Measurements from ENCODE around the gene ATXN7L1.
A peak's percentile ranks its signal among the peaks of the same experiment; 100 is the strongest.
"Not testable (repeated sequence)": the region's sequence is repeated elsewhere in the genome, so short reads cannot be mapped to it uniquely, and the experiment has no call there.

Gene ATXN7L1

DNA sequence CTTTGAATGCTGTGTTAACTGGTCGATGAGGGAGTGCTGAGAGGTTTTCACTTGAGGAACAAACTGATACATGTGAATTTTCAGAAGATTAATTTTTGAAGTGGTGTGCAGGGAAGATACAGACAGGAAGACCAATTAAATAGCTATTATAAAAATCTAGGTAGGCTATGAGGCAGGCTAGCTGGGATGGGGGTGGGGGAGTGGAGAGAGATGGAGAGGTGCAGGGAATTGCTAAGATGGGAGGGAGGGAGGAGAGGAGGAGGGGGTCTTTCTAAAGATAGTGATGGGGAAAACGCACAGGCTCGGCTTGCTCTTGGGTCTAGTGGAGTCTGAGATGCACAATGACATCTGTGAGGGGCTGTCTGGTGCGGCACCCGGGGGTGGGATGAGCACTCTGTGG, 15.2 kb downstream of the ATXN7L1 start:
- no peak for DNase-seq (ENCODE audit: low spot score)

DNA sequence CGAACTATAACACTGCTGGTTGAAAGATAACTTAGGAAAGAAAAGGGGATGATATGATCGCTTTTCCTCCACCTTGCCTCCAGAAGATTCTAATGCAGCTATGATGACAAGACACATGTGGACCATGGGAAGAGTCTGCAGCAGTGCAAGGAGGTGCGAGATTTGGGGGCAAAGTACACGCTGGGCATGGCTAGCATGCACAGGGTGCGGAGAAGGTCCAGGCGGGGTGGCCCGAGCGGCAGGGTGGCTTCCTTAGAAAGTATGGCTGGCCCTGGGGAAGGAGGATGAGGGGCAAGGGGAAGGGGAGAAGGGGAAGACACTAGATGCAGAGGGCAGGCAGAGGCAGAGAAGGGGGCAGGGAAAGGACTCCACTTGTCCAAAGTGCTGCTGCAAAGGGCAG, 15.6 kb downstream of the ATXN7L1 start:
- no peak for DNase-seq (ENCODE audit: low spot score)

DNA sequence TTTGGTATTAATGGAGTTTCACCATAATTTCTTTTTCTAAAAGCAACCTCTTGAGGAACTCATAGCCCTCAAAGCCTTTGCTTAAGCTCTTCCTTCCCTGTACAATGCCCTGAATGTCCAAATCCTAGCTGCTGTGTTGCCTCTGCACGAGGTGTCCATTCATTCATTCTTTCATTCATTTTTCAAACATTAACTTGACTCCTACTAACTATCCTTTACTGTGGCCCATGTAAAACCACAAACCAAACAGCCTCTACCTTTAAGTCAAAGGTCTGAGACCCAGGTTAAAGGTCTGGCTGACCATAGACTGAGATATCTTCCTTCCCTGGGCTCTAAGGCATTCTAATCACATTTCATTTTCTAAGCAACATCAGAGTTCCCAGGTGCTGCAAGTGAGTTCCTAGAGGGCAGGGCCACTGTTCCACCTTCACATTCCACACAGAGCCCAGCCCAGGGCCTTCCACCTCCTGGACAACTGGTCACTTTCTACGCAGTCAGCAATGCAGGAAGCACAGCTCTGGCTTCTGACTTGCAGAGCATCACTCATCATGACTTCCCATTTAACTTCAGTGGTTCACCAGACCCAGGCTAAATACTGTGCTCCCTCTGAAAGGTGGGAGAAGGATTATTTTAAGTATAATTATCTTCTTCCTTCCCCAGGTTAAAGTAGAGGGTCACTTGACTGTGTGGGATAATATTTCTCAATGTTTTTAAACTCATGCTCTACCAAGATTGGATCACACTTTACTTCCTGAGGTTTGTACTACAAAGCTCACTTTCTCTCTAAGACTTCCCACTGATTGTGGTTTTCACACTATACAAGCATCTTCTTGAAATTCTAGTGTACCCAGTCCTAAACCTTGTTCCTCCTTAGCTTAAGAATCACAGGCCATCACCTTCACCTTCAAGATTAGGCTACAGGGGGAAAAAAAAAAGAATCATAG, 19.1 kb downstream of the ATXN7L1 start:
- no peak for DNase-seq (ENCODE audit: low spot score)

DNA sequence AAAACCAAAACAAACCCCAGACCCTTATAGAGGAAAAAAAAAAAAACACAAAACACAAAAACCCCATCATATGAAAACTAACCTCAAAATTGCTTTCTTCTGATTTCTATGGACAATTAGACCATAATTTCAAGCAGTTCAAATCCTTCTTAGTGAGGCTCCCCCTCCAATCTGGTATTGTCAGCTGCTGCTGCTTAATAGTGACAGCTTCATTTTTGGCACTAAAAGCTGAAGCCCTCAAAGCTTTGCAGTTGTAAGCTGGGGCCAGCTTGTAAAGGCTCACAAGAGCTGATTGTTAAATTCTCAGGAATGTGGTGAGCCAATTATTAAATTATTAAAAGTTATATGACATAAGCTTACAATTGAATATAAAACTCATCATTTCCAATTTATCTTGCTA, 21.9 kb downstream of the ATXN7L1 start:
- DNase-seq (ENCODE audit: low spot score), result no peak

DNA sequence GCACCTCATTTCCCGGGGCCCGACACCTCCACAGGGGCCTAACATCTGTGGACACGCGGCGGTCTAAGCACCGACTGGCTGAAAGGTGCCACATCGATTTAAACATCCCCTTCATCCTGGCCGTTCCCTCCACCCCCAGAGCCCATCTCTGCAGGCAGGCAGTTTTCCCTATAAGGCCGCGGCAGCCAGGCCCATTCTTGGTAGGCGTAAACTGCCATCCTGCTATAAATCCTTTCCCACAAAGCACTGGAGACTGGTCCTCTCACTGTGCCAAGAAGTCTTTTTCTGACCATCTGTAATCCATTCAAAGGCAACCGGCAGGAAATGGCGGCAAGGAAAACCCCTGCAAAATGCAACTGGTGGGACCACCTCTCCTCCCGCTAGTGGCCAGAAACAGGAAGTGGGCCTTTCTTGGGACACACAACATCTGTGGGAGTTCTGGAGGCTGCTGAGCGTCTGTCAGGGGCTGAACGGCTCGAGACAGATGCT, 22.4 kb downstream of the ATXN7L1 start:
- no peak for DNase-seq (ENCODE audit: low spot score)

DNA sequence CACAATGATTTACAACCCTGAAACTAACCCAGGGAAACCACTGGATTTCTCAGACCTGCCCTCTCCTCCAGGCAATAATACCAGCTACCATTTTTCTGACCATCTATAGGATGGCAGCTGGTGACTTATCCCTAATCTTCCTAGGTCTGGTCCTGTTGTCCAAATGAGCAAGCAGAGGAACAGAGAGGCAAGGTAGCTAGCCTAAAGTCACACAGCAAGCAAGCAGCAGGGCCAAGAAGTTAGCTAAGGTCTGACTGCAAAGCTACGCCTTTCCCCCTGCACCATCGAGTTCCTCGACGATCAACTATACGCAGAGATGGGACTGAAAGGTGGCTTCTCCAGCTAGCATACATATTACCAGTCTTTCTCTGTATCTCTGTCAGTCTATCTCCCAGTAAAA, 25.3 kb downstream of the ATXN7L1 start:
- DNase-seq (ENCODE audit: low spot score), result no peak

DNA sequence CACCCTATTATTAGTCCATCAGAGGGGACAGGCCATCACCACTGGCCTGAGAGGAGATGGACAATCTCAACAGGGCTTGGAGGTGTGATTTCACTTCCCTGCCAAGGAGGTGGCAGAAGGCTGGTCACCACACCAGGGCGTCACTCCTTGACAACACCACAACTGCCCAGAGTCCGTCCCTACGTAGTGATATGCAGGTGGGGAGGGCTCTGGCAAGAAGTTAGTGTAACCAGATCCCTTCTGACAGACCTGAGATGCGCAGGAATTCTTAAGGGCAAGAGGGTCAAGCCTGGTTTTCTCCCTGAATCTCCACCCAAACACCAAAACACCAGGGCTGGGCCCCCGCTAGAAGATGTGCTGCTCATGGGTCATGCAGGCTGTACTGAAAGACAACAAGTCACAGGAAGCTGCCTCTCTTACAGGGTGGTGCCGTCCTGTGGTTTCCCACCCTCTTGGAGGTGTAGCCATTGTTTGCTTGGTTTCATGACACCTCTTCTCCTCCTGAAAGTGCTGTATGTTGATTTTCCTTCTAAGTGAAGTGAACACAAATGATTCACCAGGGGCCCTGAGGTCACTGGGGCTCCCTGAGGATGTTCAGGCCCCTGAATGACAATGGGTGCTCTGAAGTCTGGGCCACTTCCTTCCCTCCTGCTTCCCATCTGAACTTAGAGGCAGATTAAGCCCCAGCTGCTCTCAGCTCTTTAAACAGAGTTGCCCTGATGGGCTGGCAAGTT, 27.1 kb downstream of the ATXN7L1 start:
- DNase-seq (ENCODE audit: low spot score), result no peak

DNA sequence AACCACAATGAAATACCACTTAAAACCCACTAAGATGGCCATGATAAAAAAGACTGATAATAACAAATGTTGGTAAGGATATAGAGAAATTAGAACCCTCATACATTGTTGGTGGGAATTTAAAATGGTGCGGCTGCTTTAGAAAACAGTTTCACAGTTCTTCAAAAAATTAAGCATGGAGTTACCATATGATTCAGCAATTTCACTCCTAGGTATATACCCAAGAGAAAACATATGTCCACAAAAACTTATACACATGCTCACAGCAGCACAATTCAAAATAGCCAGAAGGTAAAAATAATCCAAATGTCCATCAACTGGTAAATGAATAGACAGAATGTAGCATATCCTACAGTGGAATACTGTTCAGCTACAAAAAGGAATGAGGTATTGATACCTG, 30.0 kb downstream of the ATXN7L1 start:
- DNase-seq (ENCODE audit: low spot score), result no peak

DNA sequence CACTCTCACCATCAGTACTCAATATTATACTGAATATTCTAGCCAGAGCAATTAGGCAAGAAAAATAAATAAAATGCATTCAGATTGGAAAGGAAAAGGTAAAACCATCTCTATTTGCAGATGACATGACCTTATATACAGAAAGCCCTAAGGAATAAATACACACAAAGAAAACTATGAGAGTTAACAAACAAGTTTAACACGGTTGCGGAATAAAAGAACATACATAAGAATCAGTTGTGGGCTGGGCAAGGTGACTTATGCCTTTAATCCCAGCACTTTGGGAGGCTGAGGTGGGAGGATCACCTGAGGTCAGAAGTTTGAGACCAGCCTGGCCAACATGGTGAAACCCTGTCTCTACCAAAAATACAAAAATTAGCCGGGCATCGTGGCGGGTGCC, 31.7 kb downstream of the ATXN7L1 start:
- not testable (repeated sequence) for DNase-seq (ENCODE audit: low spot score)

DNA sequence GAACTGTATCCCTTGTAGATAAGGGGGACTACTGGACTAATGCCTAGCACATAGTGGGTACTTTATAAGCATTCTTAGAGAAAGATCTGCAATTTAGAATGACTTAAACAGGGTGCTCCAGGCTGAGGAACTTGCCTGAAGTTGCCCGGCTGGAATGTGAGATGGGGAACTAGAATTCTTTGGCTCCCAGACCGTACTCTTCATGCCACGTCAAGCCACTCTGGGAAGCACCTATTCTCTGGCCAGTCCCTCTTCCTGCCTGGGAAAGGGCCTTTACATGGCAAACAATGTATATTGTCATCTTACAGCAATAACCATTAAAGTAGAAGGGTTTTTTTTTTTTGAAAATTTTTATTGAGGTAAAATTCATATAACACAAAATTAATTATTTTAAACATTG, 34.5 kb downstream of the ATXN7L1 start:
- DNase-seq (ENCODE audit: low spot score), result no peak

DNA sequence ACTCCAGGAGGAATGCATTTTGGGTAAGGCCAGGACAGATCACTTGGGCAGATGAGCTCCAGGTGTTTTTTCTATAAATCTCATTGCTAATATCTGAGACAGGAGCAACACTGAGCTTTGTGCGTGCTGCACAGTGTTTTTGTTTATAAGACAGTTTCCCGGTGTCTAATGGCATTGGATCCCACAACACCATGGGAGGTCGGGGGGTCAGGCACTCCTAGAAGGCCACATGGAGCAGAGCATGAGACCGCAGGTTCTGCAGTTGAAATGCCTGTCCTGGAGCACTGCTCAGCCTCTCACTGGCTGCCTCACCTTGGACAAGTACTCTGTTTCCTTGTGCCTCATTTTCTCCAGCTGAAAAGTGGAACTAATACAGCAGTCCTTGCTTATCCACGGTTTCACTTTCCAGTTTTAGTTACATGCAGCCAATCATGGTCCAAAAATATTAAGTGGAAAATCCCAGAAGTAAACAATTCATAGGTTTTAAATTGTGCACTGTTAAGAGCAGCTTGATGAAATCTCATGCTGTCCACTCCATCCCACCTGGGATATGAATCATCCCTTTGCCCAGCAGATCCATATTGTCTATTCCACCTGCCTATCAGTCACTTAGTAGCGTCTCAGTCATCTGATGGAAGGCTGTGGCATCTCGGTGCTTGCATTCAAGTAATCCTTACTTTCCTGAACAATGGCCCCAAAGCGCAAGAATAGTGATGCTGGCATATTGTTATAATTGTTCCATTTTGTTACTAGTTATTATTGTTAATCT, 35.2 kb downstream of the ATXN7L1 start:
- DNase-seq (ENCODE audit: low spot score), result no peak

DNA sequence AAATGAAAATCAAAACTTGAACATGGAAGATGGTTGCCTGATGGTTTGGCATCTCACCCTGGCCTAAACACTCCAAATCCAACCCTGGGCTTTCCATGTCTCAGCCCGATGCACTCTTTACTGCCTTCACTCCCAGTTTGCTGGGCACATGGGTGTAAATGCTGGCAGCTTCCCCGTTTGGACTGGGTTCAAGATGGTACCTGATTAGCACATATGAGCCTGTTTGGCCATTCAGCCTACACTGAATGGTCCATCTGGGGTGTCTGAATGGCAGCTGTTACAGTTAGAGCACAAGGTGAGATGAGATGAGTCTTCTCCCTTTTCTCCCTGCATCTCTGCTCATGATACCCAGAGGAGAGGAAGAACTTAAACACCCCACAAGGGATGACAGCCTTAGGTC, 37.1 kb downstream of the ATXN7L1 start:
- DNase-seq (ENCODE audit: low spot score), result no peak

DNA sequence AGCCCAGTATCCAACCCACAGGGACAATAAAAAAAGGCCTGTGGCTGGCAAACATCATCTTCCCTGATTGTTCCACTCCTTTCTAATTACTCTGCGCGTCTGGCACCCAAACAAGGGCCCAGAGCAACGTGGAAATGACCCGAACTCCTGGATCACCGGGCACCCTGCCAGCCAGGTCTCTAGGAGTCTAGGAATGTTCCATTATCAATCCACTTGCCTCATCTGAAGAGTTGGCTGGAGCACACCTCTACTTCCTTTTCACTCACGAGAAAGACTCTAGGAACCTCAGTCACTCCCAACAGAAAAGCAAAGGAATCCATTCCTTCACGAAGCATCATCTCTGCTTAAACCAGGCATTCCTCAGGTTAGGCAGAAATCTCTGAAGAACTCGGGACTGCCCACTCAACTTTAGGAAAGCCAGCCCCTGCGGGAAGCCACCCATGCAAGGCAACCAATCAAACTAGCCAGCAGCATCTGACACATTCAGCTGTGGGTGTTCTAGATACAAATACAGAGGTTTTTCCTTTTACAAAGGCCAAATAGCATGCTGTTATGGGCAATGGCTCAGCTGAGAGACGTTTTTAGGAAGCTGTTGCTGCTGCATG, 37.7 kb downstream of the ATXN7L1 start:
- DNase-seq (ENCODE audit: low spot score), result no peak

DNA sequence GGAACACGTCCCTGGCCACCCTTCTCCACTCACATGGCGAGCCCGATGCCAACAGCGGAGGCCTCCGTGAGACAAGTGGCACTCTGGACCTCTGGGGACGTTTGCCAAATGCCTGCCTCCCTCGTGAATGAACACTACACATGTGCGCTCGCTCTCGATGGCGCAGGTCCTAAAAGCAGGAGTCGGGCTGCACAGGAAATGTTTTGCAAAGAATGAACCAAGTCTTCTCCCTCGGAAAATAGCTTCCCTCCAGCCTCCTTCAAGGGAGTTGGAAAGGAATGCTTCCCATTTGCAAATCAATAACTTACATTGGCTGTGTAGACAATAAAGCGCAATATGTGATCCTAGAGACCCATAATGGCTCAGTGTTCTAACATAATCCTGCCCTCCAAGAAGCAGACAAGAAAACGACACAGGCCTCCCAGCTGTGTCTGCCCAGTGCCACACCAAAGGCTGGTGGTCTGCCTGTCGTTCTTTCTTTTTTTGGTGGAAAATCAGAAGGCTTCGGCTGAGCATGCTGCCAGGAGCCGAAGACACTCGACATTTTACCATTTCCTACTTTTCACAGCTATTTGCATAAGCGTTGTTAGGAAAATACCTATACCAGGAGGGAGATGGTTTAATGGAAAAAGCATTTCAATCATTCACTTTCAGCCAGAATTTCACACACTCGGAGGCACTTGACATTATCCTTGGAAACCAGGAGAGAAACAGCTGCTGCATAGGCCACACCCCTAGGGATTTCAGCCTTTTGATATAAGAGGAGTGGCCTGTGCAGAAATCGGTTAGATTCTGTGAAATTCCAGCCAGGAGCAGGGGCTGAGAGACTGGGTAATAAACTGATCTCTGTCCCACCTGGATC, 38.4 kb downstream of the ATXN7L1 start:
- DNase-seq (ENCODE audit: low spot score), result peak; percentile 13

DNA sequence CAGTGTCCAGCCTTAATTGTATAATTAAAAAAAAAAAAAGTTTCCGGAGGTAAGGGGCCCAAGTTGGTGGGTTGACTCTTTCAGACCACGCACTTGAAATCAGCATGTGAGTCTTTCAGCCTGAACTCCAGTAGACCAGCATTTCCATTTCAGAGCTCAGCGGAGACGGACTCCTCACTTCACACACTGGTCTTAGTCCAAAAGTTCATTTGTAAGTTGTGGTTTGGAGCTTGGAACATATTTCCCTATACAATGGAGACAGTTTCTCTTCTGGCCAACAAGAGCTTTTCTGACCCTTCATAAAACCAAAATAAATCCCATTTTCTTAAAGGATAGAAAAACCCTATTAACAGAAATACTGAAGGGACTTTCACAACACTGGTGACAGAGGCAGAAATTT, 41.0 kb downstream of the ATXN7L1 start:
- DNase-seq (ENCODE audit: low spot score), result no peak

DNA sequence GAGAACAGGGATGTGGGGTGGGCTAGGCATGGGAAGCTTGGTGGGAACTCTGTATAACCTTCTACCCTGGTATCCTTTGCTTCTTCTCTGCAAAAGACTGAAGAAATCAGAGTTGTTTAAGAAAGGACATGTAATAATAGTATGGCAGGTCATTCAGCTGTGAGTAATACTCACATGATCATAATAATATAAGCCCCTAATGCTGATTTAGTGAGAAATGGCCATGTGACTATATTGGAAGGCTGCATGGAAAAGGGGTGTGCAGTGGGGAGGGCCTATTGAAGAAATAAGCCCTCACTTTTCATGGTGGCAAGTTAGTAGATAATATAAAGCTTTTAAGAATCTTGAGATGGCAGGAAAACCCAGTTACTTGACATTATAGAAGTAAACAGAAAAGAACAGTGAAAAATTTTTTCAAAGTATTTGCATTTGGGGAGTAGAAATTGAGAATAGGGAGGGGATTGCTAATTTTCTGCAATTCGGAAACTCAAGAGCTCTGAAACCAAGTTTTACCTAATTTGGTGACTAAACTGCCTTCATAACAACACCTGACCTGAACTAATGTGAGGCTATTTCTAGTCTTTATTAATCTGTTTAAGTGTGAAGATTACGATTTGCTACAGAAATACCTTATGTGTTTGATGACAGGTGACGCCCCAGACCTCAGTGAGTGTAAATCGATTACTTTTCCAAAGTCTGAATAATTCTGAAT, 44.4 kb downstream of the ATXN7L1 start:
- DNase-seq (ENCODE audit: low spot score), result no peak

DNA sequence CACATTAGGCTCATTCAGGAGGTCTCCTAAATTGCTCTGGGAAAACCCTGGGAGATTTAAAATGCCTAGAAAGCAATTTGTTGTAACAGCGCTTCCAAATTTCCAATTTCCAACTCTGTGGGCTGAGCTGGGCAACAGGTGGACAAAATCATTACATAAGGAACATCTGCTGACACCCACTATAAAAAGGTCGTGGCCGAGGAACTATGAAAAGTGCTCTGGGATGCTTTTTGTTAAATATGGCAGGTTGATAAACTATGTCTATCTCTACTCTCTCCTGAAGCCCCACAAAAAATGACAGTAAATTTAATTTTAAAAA, 45.1 kb downstream of the ATXN7L1 start:
- no peak for DNase-seq (ENCODE audit: low spot score)

DNA sequence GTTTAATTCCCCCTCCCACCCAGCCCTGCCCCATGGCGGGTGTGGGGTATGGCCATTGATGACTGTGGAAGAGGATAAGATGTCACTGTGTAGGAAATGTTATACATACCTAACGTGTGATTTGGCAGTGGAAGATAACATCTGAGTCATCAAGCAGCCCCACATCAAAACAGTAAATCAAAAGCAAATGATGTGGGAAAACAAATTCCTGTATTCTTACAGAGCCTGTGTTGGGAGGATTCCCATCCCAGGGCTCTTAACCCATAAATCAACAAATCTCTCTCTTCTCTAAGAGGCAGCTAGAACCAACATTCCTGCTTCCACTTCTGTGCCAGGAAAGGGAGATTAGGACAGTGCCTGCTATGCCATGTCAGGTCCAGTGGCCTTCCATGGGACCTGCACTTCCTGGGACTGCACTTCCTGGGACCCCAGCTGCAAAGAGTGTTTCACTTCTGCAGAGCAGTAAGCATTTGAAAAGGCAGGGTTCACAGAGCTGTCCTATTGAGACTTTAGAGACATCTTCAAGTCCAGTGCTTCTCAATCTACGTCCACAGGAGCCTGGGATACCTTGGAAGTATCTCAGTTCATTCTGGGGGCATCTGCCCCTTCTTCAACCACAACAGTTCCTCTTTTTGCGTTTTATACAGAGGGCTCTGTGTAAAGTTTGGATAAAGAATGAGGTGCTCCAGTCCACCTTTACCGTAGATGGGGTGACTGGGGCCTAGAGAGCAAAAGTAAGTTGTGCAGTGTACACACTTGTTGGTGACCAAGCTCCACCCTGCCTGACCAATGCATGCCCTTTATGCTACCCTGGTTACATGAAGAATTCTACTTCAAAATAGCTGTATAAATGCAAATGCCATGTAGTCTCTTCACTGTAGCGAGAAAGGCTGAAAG, 45.7 kb downstream of the ATXN7L1 start:
- no peak for DNase-seq (ENCODE audit: low spot score)

DNA sequence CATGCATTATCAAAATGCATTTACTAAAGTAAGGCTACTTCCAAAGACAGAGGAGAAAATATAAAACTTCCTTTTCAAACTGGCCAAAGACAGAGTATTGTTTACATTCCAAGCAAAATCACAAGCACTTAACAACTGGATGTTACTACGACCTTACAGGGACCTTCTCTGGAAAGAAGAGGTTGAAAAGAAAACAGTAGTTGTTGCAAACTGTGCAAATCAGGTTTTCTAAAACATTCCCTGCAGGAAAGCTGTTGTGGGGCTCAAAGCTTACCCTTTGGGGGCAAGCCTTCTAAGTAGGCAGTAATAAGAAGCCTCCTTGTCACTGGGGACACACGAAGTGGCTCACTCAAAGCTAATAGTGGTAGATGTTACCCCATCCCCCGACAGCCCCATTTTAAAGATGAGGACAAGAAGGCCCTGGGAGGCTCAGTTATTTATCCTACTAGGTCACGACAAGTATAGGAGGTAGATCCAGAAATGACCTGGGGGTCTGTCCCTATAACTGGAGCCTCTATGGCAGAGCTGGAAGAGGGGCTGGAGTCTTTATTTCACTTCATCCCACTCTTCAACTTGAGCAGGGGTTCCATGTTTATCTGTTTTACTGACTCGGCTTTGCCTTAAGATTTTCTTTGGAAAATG, 46.6 kb downstream of the ATXN7L1 start:
- DNase-seq (ENCODE audit: low spot score), result no peak

Data from putamen (tissue), 1 donor.